GM19468 (cell line): ENCODE measurements around the gene ARHGAP24.
"Not testable (repeated sequence)": the region's sequence is repeated elsewhere in the genome, so short reads cannot be mapped to it uniquely, and the experiment has no call there.

Experiments
- ATAC-seq: cut with Tn5 transposase; IDR thresholded peaks from one replicate; pipeline ENCODE4 v1.9.1; 2021; ENCODE audit warnings: mild to moderate bottlenecking, moderate library complexity, moderate number of reproducible peaks; ENCODE audit not compliant: unreplicated experiment; ENCODE audit errors: extremely low read depth

Gene ARHGAP24

DNA sequence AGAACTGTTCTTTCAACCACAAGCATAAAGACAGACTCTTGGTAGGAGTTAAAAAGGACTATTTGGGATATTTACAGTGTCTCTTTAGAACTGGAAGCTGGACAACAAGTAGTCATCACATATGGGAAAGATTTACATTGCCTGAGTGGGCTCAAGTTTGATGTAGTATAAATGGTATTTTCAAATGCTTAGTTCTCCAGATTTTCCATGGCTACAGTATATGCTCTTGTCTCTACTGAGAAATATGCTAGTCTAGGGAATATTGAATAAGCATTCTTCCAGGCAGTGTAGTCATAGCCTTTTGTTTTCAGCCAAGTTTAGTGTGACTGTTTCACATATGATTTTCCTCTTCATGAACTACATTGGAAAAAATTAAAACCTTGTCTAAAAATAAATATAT, 315.6 kb downstream of the ARHGAP24 start:
- ATAC-seq: no peak

DNA sequence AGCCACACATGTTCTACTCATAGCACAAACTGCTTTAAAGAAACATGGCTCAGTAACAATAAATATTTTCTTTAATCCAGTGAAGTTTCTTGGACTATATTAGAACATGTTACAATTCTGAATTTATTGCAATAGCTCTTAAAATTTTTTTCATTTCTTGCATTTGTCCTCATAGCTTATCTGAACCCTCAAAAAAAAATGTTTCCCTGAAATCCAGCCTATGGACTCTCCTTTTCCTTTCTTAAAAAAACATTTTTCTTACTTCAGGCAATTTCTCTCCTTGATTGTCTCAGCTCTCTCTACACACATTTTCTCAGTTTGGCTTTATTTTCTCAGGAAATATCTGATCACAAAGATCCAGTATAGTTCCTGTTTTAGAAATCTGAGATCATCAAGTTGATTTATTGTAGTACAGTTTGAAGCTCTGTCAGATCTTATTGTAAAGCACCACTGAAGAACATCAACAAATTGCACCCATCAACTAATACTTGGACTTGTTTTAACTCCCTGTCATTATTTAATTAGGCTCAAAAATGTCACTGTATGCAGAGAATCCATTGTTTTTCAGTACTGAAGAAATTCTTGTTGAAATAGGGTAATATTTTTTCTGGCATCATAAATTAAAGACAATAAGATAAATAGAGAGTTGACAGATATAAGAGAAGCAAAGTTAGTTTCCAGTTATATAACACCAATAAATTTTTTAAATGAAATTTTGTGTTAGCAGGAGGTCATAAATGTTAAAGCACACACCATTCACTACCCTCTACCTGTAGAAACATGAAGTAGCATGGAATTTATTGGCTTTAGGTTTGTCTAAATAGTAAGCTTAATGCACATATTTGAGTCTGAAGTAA, 317.7 kb downstream of the ARHGAP24 start:
- no peak for ATAC-seq

DNA sequence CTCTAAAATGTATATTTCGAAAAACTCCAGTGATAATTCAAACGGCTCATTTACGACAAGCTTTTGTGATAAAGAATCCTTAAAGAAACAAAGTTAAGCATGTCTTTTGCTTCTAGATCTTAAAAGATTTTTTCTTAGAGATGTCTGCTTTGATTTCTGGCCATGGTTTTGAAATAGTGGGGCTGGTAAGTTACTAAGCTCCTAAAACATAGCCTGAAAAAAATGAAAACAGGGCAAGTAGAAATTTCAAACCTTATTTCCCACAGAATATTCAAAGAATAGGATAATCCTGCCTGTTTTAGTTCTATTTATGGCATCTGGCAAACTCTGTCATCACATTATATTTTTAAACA, 318.3 kb downstream of the ARHGAP24 start:
- no peak for ATAC-seq

DNA sequence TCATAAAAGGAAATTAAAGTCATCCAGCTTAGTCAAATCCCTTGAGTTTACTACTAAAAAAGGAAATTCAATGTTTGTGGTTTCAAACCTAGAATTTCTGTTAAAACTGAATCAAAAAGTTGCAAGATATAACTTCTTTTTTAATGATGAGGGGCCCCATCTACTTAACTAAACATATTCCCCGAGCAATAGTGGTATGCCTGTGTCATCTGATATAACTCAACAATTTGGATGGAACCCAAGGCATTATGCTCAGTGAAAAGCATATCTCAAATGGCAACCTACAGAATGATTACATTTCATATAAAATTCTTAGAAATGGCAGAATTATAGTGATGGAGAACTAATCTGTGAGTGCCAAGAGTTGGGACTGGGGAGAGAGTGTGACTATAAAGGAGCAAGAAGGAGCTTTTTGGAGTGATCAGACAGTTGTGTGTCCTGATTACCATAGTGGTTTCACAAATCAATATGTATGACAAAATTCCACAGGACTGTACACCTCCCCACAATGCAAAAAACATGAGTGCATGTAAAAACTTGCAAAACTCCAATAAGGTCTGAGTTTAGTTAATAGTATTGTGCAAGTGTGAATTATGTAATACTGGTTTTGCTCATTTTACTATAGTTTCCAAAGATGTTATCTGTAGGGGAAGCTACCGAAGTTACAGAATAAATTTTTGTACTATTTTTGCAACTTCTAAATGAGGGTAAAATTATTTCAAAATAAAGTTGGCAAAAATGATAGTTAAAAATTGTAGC, 323.2 kb downstream of the ARHGAP24 start:
- no peak for ATAC-seq

DNA sequence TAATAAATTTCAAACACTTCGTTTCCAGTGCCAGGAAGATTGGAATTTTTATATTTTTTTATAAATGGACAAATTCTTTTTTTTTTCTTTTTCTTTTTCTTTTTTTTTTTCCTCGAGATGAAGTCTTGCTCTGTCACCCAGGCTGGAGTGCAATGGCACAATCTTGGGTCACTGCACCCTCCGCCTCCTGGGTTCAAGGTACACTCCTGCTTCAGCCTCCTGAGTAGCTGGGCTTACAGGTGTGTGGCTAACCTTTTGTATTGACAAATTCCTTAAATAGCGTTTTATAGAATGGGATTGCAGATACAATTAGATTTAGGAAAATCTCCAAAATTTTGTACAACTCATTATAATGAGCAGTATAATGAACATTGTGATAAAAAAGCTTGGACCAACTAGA, 328.9 kb downstream of the ARHGAP24 start:
- ATAC-seq: no peak

DNA sequence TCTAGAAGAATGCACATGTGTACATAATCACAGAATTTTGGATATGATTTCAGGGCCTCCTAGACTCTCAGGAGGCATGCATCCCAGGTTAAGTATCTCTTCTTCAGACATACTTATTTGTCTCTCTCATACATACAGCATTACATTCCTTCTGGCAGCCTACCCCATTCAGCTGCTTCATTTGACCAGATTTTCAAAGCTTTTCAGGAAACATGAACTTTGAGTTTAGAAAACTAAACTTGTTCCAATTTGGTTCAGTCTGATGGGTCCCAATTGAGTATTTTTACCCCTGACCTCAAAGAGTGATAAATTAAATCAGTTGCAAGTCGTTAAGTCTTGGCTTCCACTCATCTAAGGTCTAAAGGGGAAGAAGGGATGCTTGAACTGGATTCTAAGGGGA, 330.9 kb downstream of the ARHGAP24 start:
- ATAC-seq: no peak

DNA sequence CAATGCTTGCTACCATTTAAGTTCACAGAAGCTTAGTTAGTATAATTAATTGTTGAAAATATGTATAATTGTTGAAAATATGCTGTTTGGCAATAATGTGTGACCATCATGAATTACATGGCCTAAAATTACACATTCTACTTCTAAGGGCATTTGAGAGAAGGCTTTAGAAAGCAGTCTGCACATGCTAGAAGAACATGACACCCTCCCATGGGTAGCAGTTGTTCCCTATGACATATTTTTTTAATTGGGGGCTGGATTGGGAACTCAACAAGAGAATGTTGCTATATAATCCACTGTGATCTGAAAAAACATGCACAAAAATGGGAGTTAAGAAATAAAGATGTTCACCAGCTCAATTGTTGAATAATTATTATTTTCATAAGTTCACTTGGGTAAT, 331.4 kb downstream of the ARHGAP24 start:
- no peak for ATAC-seq

DNA sequence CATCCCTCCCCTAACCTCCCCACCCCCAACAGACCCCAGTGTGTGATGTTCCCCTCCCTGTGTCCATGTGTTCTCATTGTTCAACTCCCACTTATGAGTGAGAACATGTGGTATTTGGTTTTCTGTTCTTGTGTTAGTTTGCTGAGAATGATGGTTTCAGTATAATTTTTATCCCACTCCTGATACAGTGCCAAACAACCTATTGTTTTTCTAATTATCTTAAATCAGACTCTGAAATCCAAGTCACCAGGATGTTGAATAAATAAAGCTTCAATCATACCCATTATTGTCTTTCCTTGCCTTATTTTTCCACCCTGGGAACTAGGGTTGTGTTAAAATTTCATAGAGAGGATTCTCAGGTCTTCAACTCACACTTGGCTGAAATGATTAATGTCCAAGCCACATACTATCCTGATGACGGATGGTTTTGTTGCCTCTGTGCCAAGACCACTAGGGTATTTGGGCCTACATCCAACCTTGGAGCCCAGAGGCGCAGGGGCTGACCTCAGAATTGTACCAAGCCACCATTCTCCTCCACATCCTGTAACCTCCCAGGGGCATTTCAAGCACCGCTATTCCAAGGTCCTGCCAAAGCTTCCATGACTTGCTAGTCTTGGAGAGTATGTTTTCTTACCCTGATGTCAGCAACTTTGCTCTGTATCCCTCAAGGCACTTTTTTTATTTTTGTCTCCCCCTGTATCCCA, 332.4 kb downstream of the ARHGAP24 start:
- no peak for ATAC-seq

DNA sequence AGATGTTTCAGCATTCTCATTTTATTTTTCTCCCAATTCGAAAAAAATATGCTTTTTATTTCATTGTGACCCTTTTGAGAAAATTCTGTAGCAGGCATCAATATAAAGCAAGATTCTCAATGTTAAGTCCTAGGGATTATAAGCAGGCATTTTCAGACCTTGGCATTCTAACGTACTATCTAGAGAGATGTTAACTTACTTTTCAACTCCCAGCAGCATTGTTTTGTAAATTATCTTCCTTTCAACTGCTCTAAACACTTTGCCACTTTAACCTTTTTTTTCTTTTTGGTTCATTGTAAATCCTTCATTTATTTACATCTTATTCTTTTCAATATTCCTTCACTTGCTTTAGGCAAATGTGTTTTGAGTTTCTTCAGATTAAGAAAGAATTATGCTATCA, 333.2 kb downstream of the ARHGAP24 start:
- no peak for ATAC-seq

DNA sequence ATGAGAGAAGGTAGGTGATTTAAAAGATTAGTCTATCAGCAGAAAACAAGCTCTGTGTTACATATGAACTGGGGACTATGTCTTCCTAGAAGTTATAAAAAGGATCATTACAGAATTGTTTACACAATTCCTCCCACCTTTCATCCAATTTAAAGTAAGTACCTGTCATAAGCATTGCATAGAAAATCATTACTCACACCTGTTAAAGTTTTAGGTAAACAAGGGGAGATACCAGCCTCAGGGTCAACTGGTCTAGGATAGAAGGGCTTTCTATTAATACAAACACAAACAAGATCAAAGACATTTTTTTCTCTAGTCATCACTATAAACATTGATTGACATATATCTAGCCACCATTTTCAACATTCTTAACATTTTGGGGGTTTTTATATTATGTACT, 333.9 kb downstream of the ARHGAP24 start:
- ATAC-seq: no peak

DNA sequence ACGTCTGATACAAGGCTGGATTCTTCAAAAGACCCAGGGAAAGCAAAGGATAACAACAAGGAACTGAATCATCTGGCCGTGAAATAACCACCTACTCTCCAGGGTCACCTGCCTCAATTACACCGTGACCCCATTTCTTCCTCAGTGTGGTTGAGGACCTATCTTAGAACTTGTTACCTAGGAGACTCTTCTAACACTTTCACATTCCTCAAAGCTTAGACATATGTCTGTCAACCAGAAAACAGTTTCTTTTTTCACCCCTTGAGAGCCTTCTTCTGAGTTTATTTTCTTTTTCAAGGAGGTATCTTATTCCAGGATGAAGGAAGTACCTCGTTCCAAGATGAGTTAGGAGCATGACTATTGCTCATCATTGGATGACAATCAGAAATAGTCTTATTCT, 337.8 kb downstream of the ARHGAP24 start:
- ATAC-seq: no peak

DNA sequence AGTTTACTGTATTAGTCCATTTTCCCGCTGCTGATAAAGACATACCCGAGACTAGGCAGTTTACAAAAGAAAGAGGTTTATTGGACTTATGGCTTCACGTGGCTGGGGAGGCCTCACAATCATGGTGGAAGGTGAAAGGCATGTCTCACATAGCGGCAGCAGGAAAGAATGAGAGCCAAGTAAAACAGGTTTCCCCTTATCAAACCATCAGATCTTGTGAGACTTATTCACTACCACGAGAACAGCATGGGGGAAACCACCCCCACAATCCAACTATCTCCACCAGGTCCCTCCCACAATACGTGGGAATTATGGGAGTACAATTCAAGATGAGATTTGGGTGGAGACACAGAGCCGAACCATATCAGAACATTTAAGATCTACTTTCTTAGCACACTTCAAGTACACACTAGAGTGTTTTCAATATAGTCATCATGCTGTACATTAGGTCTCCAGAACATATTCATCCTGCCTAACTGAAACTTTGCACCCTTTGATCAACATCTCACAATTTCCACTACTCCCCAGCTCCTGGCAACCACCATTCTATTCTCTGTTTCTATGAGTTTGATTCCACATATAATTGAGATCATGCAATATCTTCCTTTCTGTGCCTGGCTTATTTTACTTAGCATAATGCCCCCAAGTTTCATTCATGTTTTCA, 341.0 kb downstream of the ARHGAP24 start:
- ATAC-seq: no peak

DNA sequence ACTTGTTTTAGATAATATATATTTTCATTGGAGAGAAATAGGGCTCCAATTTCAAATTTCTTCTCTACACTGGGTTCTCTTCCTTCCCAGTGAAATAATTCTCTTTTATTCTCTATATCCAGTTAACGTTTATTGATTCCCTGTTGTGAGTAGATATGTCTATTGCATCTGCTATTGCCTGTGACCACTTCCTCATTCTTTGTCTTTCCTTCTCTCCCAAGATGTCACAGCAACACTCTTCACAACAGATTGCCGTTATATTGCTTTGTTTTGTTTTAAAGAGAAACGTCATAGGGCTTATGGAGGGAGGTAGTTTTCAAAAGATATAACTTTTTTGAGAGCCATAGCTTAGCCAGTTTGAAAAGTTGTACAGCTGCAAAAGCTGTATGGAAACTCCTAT, 343.8 kb downstream of the ARHGAP24 start:
- no peak for ATAC-seq

DNA sequence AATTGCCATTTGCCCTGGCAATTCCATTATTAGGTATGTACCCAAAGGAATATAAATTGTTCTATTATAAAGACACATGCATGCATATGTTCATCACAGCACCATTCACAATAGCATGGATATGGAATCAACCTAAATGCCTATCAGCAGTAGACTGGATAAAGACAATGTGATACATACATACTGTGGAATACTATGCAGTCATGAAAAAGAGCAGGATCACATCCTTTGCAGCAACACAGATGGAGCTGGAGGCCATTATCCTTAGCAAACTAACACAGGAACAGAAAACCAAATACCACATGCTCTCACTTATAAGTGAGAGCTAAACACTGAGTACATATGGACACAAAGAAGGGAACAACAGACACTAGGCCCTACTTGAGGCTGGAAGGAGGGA, 345.2 kb downstream of the ARHGAP24 start:
- ATAC-seq: not testable (repeated sequence)

DNA sequence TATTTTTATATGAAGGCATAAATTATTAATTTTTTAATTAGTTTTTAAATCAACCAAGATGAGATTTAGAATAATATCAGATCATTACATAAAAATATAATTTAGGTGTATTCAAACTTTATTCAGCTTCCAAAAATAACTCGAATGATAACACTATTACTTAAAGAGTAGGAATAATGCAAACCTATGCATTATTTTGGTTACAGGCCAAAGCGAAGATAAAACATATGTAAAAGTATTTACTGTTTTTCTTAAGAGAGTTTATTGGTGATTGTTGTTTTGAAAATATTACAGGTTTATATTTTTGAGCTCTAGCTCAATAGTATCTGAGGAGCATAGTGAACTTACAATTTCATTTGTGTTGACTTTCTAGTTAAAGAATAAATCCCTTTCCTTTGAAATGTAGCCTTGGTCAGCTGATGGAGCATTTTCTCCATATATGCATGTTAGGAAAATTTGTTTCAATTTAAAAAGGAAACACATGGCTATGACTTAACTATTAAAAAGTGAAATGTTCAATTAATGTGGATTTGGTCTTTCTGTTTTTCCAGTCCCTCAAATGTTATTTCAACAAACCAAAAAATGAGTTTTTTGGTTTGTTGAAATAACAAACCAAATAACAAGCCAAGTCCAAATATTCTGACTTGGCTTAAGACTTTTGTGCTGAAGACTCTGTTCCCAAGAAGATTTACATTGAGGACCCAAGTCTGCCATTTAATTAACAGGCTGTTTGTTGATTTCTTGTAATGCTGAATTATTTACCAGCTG, 346.9 kb downstream of the ARHGAP24 start:
- no peak for ATAC-seq

DNA sequence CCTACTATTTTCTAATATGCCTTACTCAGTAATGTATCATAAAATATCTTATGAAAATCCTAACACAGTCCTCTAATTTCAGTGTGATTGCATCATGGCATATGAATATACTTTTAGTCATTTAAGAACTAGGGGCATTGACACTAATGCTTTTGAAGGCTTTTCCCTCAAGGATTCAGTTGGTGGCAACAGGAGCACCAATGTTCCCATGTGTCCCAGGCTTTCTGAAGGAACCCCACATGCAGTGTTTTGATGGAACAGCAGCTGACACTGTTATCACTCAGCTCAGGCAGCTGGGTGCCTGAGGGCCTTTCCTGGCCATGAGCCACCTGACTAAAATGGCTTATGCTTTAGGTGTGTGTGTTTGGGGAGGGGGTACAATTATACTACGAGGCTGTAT, 348.3 kb downstream of the ARHGAP24 start:
- ATAC-seq: no peak

DNA sequence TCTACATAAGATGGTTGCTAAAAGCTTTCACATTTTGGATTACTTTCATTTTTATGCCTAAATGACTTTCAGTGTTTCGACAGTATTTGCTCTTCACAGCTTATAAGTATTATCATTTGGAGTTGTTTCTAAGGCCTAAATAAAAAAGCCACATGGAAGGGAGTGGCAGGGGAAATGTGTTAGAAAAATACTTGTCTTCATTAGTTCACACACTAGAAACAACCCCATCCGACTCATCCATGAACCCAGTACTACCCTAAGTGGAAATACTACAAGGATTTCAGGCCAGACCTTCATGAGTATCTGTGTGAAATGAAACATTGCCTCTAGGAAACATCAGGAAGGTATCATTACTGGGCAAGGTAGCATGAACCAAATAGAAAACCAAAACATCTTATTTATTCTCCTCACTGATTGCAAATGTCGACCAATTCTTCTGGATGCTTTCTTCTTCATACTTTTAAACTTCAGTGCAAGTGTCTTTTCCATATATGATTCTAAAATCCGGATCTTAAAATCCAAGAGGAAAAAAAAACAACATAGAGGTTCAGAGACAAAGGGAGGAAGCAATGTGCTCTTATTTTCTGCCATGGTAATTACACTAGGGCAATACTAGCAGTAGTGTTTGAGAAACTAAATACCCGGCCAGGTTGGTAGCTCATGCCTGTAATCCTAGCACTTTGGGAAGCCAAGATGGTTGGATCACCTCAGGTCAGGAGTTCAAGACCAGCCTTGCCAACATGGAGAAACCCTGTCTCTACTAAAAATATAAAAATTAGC, 349.4 kb downstream of the ARHGAP24 start:
- ATAC-seq: no peak

DNA sequence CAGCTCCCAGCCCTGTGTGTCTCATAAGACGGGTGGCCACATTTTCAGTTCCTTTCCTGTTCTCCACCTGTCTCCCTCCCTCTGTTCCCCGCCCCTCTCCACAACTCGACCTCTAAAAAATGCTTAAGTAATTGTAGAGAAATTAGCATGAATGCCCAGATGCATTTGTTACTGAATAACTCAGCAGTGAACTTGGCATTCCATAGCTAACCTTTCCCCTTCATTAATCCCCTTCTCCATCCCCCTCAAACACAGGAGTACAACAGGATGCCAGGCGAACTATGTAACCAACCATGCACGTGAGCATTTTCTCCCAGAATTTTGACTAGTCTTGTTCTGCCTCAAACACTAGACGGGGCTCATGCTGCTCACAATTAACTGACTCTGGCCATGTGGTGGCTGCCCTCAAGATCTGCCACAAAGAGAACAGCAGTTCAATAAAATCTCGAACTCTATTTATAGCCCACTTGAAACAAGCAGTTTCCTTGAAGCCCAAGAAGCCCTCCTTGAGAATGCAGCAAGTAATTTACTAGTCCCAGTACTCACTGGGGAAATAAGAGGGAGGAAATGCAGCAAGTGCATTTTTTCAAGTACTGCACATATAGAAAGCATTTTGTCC, 351.2 kb downstream of the ARHGAP24 start:
- no peak for ATAC-seq
